Ovary (tissue), 10 donors: ENCODE data around the gene ASIC1. TPM values are rescaled to one million over a fixed set of nuclear protein-coding genes. Genes with fewer than 3 reads are reported as not detected.
A peak's percentile ranks its signal among the peaks of the same experiment; 100 is the strongest.

Source experiments
- DNase-seq, 5 donors: peaks; one replicate each; pipeline ENCODE4 v3.0.0-alpha.2; 2019 to 2020
- H3K27ac ChIP-seq, 2 donors: fragments of 200-600 bp; one replicate each; pipeline versions ENCODE4 v1.5.1 to v1.8.0; 2019 to 2022
- H3K27me3 ChIP-seq: fragments of 200-600 bp; one replicate; pipeline ENCODE4 v1.8.0; 2022
- H3K36me3 ChIP-seq: fragments of 200-600 bp; sonication (generic); one replicate; pipeline ENCODE4 v1.5.1; 2019
- H3K4me1 ChIP-seq: one replicate; pipeline ENCODE4 v1.8.1; 2013; ENCODE audit warnings: mild to moderate bottlenecking, moderate library complexity; ENCODE audit not compliant: insufficient read depth
- H3K4me3 ChIP-seq: fragments of 200-600 bp; sonication (generic); one replicate; pipeline ENCODE4 v1.5.1; 2017
- H3K9me3 ChIP-seq, 2 donors: fragments of 200-600 bp in 1 of 2; sonication (generic) in 1 of 2; one replicate each; pipeline versions ENCODE4 v1.5.1 to v1.8.1; 2013 to 2019; ENCODE audit warnings: mild to moderate bottlenecking in 1 of 2, moderate library complexity in 1 of 2
- EP300 ChIP-seq: sonication (generic); formaldehyde crosslinking; IDR thresholded peaks from one replicate; pipeline ENCODE4 v1.6.1; 2017; ENCODE audit warnings: antibody characterized with exemption
- POLR2A ChIP-seq: fragments of 450-650 bp; IDR thresholded peaks from one replicate; pipeline ENCODE4 v1.6.1; 2017; ENCODE audit warnings: antibody characterized with exemption, mild to moderate bottlenecking, moderate library complexity
- WGBS, 3 donors: extraction: QIAGEN DNeasy Blood & Tissue Kit in 1 of 3; methylation state at CpG; one replicate each; pipeline versions ENCODE4 v1.1.5 to v1.1.7; 2013 to 2017; 5-methylcytosine and 5-hydroxymethylcytosine counted together
- intact Hi-C, 4 donors: fragments of 100-400 bp; cut with DNase I; formaldehyde crosslinking; loops; one replicate each; pipeline versions ENCODE4 v1.11.0 to v1.15.1; 2022 to 2023
- long read RNA-seq, 3 donors: library from polyadenylated mRNA in 2 of 3; unstranded in 2 of 3; transcript quantifications; one replicate each; pipeline ENCODE4 v2.0.0 and lab custom pipeline, GENCODE V29; 2021 to 2026
- polyA plus RNA-seq, 2 donors: library from polyadenylated mRNA; stranded (reverse); fragments of 200-250 nt in 1 of 2; fragments of 350-450 nt in 1 of 2; fragmentation: Illumina TruSeq in 1 of 2; extraction: RNeasy Lipid Tissue Mini Kit (QIAGEN cat#74804) in 1 of 2; gene quantifications; one replicate each; pipeline ENCODE4 v1.2.3, GENCODE V29; 2013 to 2014
- total RNA-seq, 7 donors: library from RNA; depleted of rRNA in 2 of 7; stranded (reverse); fragments of >200 nt in 2 of 7; fragmentation: NEBNext Ultra II Directional in 3 of 7; extraction: Animal tissue kit (Norgen Biotek cat#: 25700) in 3 of 7; gene quantifications; one replicate each; pipeline versions ENCODE4 v1.1.0 to v1.2.4, GENCODE V29; 2016 to 2023
- TF ChIP-seq, protein P1 (sequence below), 3 donors: fragments of 450-650 bp in 2 of 3; fragments of 200-600 bp in 1 of 3; IDR thresholded peaks; one replicate each; pipeline versions ENCODE4 v1.5.1 to v1.8.0; 2016 to 2022; ENCODE audit warnings: antibody characterized with exemption in 3 of 3, mild to moderate bottlenecking in 1 of 3
- donor health status: DM: no; HTN: no; CAD: no; lungs with moderate emphysema.
- donor health status: DM: no; HTN: no; CAD: no.
- donor health status: Bipolar disorder and iron deficiency.
- donor health status: DM: yes; HTN: yes; CAD: no.
- donor health status: DM: no; HTN: no; CAD: no.
- donor health status: DM: yes; HTN: yes; CAD: no.

ASIC1 gene
- total RNA-seq (1 to 10 TPM in 2 of 7 donors, under 1 TPM in 5; 0.12 to 4.1 (median 0.69) TPM), polyA plus RNA-seq (1 to 10 TPM in 1 of 2 donors, under 1 TPM in 1; 0.58 to 3.0 TPM)
- long read RNA-seq, donor 1 = 0 reads
- long read RNA-seq, donor 2 = 0 reads
- long read RNA-seq, donor 3 = 0 reads

DNA sequence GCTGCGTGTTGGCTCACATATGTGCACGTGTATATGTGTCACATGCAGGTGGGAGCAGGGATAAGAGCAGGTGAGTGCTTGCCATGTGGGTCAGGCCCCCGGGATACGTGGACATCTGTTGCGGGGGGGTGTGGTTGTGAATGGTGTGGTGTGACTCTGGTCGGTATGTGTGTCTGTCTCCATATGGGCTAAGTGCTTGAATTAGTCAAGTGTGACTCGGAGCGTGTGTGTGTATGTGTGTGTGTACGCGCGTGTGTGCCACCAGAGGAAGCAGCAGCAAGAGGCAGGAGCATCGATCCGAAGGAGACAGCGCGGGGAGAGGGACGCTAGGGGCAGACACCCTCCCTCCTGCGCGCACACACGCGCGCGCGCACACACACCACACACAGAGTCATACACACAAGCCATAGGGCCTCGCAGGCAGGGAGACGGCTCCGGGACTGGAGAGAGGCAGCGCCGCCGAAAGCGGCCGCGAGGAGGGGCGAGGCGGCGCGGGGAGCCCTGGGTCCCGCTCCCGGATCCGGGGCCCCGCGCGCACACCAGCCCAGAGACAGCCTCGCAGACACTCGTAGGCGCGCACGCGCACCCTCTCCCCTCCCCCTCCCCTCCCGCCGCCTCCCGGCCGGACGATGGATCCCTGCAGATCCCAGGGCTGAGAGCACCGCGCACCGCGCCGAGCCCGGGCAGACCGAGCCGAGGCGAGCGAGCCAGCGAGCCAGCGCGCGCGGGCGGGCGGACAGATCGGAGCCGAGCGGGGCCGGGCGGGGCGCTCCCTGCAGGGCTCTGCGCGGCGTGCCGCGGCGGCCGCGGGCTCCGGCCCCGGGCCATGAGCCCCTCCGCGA, at the start of gene ASIC1:
Gene ASIC1 (plus strand): TSS at position 597 of the 842 bp plus-strand sequence. CDS start 1,171 bp downstream, outside the sequence.
- 1% methylated on average over 46 to 88 of the region's 88 CpGs for WGBS, 3 donors
- H3K9me3 ChIP-seq = no peaks in the 10 kb centered on the region
- peak within 1 kb of the TSS; percentile 67 for H3K4me3 ChIP-seq
- H3K27ac ChIP-seq = peak within 1 kb of the TSS in 1 of 2 donors; percentile 32
- intact Hi-C loops = loop anchor here in 2 of 4 donors (5.0 to 10.0 kb wide), 3 partner anchors 90 to 192 kb away; partner anchors contain the start of gene AQP5 (in 1 of the 2)
- TF ChIP-seq EP300 = no peak
- no peak for TF ChIP-seq POLR2A
- TF ChIP-seq, protein P1, sequence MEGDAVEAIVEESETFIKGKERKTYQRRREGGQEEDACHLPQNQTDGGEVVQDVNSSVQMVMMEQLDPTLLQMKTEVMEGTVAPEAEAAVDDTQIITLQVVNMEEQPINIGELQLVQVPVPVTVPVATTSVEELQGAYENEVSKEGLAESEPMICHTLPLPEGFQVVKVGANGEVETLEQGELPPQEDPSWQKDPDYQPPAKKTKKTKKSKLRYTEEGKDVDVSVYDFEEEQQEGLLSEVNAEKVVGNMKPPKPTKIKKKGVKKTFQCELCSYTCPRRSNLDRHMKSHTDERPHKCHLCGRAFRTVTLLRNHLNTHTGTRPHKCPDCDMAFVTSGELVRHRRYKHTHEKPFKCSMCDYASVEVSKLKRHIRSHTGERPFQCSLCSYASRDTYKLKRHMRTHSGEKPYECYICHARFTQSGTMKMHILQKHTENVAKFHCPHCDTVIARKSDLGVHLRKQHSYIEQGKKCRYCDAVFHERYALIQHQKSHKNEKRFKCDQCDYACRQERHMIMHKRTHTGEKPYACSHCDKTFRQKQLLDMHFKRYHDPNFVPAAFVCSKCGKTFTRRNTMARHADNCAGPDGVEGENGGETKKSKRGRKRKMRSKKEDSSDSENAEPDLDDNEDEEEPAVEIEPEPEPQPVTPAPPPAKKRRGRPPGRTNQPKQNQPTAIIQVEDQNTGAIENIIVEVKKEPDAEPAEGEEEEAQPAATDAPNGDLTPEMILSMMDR (IDR thresholded peaks at IDR 0.05) = peak in 1 of 3 donors; percentile 20
- H3K36me3 ChIP-seq = no peaks in the 10 kb centered on the region
- H3K4me1 ChIP-seq = peaks cover 8% of the 10 kb centered on the region
- peak; percentile 66 to 85 (median 79) for DNase-seq
- H3K27me3 ChIP-seq = no peaks in the 10 kb centered on the region

DNA sequence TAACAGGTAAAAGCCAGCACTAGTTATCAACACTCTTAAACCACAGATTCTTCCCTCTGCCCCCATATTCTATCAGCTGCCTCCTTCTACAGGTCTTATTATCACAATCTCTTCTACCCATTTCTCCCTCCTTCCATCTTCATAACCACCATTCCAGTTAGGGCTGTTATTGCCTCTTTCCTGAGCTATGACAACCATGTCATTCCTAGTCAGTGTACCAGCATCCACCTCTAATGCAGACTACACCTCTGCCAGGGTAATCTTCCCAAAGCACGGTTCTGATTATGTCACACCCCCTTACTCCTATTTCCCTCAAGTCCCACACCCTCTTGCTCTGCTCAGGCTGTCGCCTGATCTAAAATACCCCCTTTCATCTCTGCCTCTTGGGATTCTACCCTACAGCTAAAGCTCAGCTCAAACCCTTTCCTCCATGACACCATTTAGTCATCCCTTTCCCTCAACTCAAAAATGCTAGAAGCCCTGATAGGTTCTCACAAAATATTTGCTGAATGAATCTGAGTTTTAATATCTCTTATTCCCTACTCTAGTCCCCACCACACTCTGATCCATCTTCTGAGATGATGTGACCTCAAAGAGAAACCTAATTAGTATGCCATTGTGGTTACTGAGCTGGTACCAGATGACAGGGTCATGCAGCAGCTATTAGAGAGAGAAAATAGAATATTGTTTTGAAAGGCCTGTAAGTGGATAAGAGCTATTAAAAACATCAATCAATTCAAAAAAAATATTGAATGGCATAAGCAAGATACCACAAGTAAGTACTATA, 43.8 kb upstream of the ASIC1 start:
- TF ChIP-seq, protein P1 (IDR thresholded peaks at IDR 0.05) = no peak
- TF ChIP-seq EP300 (no peak), POLR2A (no peak)
- DNase-seq = no peak
- Histone ChIP-seq H3K4me3 (no peak overlapping the region), H3K4me1 (no peaks in the 10 kb centered on the region), H3K27ac (no peak overlapping the region), H3K27me3 (no peaks in the 10 kb centered on the region), H3K36me3 (no peaks in the 10 kb centered on the region), H3K9me3 (no peaks in the 10 kb centered on the region)
- intact Hi-C loops = no loop called here
- 86 to 91% (median 88%) methylated on average over 2 of the region's 2 CpGs for WGBS, 3 donors

GRCh38 chr12:50014342-50014741, 43.1 kb upstream of the ASIC1 start:
- no peak for DNase-seq
- WGBS, 3 donors = 94 to 98% (median 97%) methylated on average over 3 of the region's 3 CpGs
- Histone ChIP-seq H3K4me3 (no peak overlapping the region), H3K36me3 (no peaks in the 10 kb centered on the region), H3K27ac (no peak overlapping the region), H3K9me3 (no peaks in the 10 kb centered on the region), H3K4me1 (no peaks in the 10 kb centered on the region), H3K27me3 (no peaks in the 10 kb centered on the region)
- TF ChIP-seq, protein P1 (IDR thresholded peaks at IDR 0.05) = no peak
- TF ChIP-seq EP300 = no peak
- TF ChIP-seq POLR2A = no peak
- intact Hi-C loops = no loop called here
